Right lobe of liver (tissue), 6 donors: ENCODE results near the gene ARL4A. TPM values are rescaled to one million over a fixed set of nuclear protein-coding genes. Genes with fewer than 3 reads are reported as not detected.

Experiments
- ATAC-seq, 4 donors: fragments of 200-7000 bp; cut with Tn5 transposase; one replicate each; pipeline ENCODE4 v1.9.1; 2020; ENCODE audit warnings: mild to moderate bottlenecking in 4 of 4, moderate library complexity in 4 of 4
- DNase-seq, 3 donors: peaks; one replicate each; pipeline ENCODE4 v3.0.0-alpha.2; 2020
- H3K27ac ChIP-seq, 3 donors: fragments of 200-600 bp; one replicate each; pipeline ENCODE4 v1.8.0; 2022
- H3K27me3 ChIP-seq, 2 donors: fragments of 200-600 bp; one replicate each; pipeline ENCODE4 v1.8.0; 2022
- H3K36me3 ChIP-seq, 4 donors: fragments of 200-600 bp; sonication (generic) in 1 of 4; one replicate each; pipeline versions ENCODE4 v1.5.1 to v1.8.0; 2017 to 2022; ENCODE audit warnings: control low read depth in 1 of 4
- H3K4me1 ChIP-seq, 4 donors: fragments of 200-600 bp; sonication (generic) in 1 of 4; one replicate each; pipeline versions ENCODE4 v1.5.1 to v1.8.0; 2017 to 2022; ENCODE audit warnings: control low read depth in 1 of 4
- H3K4me3 ChIP-seq, 3 donors: fragments of 200-600 bp; one replicate each; pipeline ENCODE4 v1.8.0; 2022
- H3K9me3 ChIP-seq, 4 donors: fragments of 200-600 bp; sonication (generic) in 1 of 4; one replicate each; pipeline versions ENCODE4 v1.5.1 to v1.8.0; 2017 to 2022; ENCODE audit warnings: control low read depth in 1 of 4
- CTCF ChIP-seq, 4 donors: fragments of 200-600 bp in 3 of 4; fragments of 450-650 bp in 1 of 4; IDR thresholded peaks; one replicate each; pipeline versions ENCODE4 v1.5.1 to v1.8.0; 2016 to 2022; ENCODE audit warnings: antibody characterized with exemption in 4 of 4, mild to moderate bottlenecking in 2 of 4
- POLR2A ChIP-seq: fragments of 450-650 bp; IDR thresholded peaks from one replicate; pipeline ENCODE4 v1.6.1; 2017; ENCODE audit warnings: antibody characterized with exemption, mild to moderate bottlenecking
- WGBS: methylation state at CpG from one replicate; pipeline ENCODE4 v1.1.6; 2018; ENCODE audit warnings: low coverage, low lambda C conversion rate; ENCODE audit not compliant: insufficient coverage; ENCODE audit errors: missing lambda C conversion rate; 5-methylcytosine and 5-hydroxymethylcytosine counted together
- intact Hi-C, 2 donors: fragments of 100-400 bp; cut with DNase I; formaldehyde crosslinking; loops; one replicate each; pipeline versions ENCODE4 v1.11.2 to v1.14.1; 2022
- total RNA-seq, 6 experiments: library from RNA; depleted of rRNA in 2 of 6; stranded (reverse); fragments of >200 nt in 2 of 6; fragmentation: NEBNext Ultra II Directional in 3 of 6; extraction: Animal tissue kit (Norgen Biotek cat#: 25700) in 3 of 6; gene quantifications; one replicate each; pipeline versions ENCODE4 v1.1.0 to v1.2.4, GENCODE V29; 2016 to 2023
- donor health status: DM: no; HTN: yes; CAD: no.
- donor health status: DM: no; HTN: no; CAD: no.
- donor health status: DM: no; HTN: no; CAD: no.
- donor health status: DM: no; HTN: yes; CAD: no.
- donor health status: DM: no; HTN: yes; CAD: no.

The ARL4A gene
- total RNA-seq, 6 experiments from 2014 or later: 4.4 to 19.2 (median 8.3) TPM

- H3K4me1 ChIP-seq: no peaks in the 10 kb centered on the region
- DNase-seq (no peak), ATAC-seq (no peak)
- H3K27ac ChIP-seq: no peak overlapping the region
- H3K36me3 ChIP-seq: no peaks in the 10 kb centered on the region
- 95% methylated on average over 1 of the region's 1 CpG for WGBS
- intact Hi-C loops: no loop called here
- H3K9me3 ChIP-seq: no peaks in the 10 kb centered on the region
- H3K4me3 ChIP-seq: no peak overlapping the region
- no peak for TF ChIP-seq POLR2A
- no peak for TF ChIP-seq CTCF (IDR thresholded peaks at IDR 0.05)
- no peaks in the 10 kb centered on the region for H3K27me3 ChIP-seq
Observed at GRCh38 chr7:12695965-12696364, 8.5 kb downstream of the ARL4A start.

- WGBS: 84% methylated on average over 7 of the region's 10 CpGs
- DNase-seq (no peak), ATAC-seq (no peak)
- Histone ChIP-seq H3K4me1 (no peaks in the 10 kb centered on the region), H3K27me3 (no peaks in the 10 kb centered on the region), H3K4me3 (no peak overlapping the region), H3K36me3 (no peaks in the 10 kb centered on the region), H3K9me3 (no peaks in the 10 kb centered on the region), H3K27ac (no peak overlapping the region)
- intact Hi-C loops: no loop called here
- TF ChIP-seq POLR2A: no peak
- no peak for TF ChIP-seq CTCF (IDR thresholded peaks at IDR 0.05)
Observed at GRCh38 chr7:12699299-12699698, 11.9 kb downstream of the ARL4A start.

DNA sequence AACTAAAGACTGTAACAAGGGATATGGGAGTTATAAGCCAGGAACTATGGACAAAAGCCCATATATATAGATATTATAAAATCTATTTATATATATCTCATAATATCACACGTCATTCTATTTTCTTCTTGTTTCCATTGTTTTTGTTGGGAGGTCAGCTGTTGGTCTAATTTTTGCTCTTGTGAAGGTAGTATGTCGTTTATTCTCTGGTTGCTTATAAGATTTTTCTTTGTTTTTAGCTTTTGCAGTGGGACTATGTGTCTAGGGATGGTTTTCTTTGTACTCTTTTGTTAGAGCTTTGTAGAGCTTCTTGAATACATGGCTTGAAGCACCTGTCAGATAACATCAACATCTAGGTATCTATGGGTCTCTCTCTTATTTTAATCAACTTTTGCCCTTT lies 14.0 kb downstream of the ARL4A start:
- WGBS: 74% methylated on average over 2 of the region's 2 CpGs
- DNase-seq (no peak), ATAC-seq (no peak)
- Histone ChIP-seq H3K27me3 (no peaks in the 10 kb centered on the region), H3K27ac (no peak overlapping the region), H3K4me1 (no peaks in the 10 kb centered on the region), H3K4me3 (no peak overlapping the region), H3K9me3 (no peaks in the 10 kb centered on the region), H3K36me3 (no peaks in the 10 kb centered on the region)
- no peak for TF ChIP-seq POLR2A
- no peak for TF ChIP-seq CTCF (IDR thresholded peaks at IDR 0.05)
- intact Hi-C loops: no loop called here

DNA sequence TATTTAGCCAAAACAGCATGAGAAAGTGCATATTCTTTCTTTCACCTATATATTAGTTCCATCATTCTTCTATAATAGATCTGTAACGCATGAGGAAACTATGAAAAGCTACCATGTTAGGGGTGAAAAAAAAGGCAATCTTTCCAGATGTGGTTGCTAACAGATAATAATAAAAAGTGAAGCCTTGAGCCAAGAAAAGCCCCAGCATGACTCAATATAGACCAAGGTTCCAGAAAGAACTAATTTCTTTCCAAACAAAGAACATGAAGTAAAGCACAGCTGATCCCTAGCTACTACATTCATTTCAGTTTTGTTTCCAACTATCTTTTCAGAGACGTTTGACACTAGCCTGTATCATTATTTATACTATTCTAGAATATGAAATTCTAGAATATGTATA lies 16.4 kb downstream of the ARL4A start:
- no peaks in the 10 kb centered on the region for H3K27me3 ChIP-seq
- no peak for TF ChIP-seq POLR2A
- no peak for TF ChIP-seq CTCF (IDR thresholded peaks at IDR 0.05)
- no peak overlapping the region for H3K4me3 ChIP-seq
- 66% methylated on average over 2 of the region's 2 CpGs for WGBS
- intact Hi-C loops: no loop called here
- H3K36me3 ChIP-seq: no peaks in the 10 kb centered on the region
- H3K4me1 ChIP-seq: no peaks in the 10 kb centered on the region
- DNase-seq: no peak
- no peaks in the 10 kb centered on the region for H3K9me3 ChIP-seq
- H3K27ac ChIP-seq: no peak overlapping the region
- no peak for ATAC-seq

- TF ChIP-seq CTCF (IDR thresholded peaks at IDR 0.05): no peak
- TF ChIP-seq POLR2A: no peak
- H3K9me3 ChIP-seq: no peaks in the 10 kb centered on the region
- 82% methylated on average over 4 of the region's 4 CpGs for WGBS
- DNase-seq (no peak), ATAC-seq (no peak)
- no peak overlapping the region for H3K27ac ChIP-seq
- no peaks in the 10 kb centered on the region for H3K36me3 ChIP-seq
- H3K4me1 ChIP-seq: no peaks in the 10 kb centered on the region
- H3K4me3 ChIP-seq: no peak overlapping the region
- intact Hi-C loops: no loop called here
- no peaks in the 10 kb centered on the region for H3K27me3 ChIP-seq
Observed at GRCh38 chr7:12705878-12706277, 18.4 kb downstream of the ARL4A start.
